Keratinocyte (primary cell): ENCODE data around the gene RAB3A. TPM values are rescaled to one million over a fixed set of nuclear protein-coding genes. Genes with fewer than 3 reads are reported as not detected.

Source experiments
- DNase-seq: peaks from one replicate; pipeline ENCODE4 v3.0.0-alpha.2; 2011; ENCODE audit warnings: low read depth, missing footprints, low spot score
- FAIRE-seq: peaks from 2 replicates; lab custom pipeline; 2011; peaks lifted over from hg19 to GRCh38; lab: Jason Lieb, UNC
- H2AFZ ChIP-seq: 2 replicates; pipeline ENCODE4 v1.6.0; 2012; ENCODE audit warnings: low read length, control low read depth, inconsistent platforms; ENCODE audit not compliant: control insufficient read depth
- H3K27ac ChIP-seq: 2 replicates; pipeline ENCODE4 v1.5.1; 2011; ENCODE audit warnings: low read length; ENCODE audit not compliant: control insufficient read depth, insufficient read depth
- H3K27me3 ChIP-seq: 3 replicates; pipeline ENCODE4 v1.6.0; 2011; ENCODE audit warnings: low read length; ENCODE audit not compliant: control insufficient read depth, insufficient read depth; ENCODE audit errors: extremely low read depth
- H3K36me3 ChIP-seq, 2 experiments: 2 replicates in 1 of 2; 3 replicates in 1 of 2; pipeline ENCODE4 v1.5.1; 2011; ENCODE audit warnings: low read length in 2 of 2, mild to moderate bottlenecking in 1 of 2; ENCODE audit not compliant: control insufficient read depth in 2 of 2, insufficient read depth in 2 of 2; ENCODE audit errors: extremely low read depth in 1 of 2
- H3K4me1 ChIP-seq: 3 replicates; pipeline ENCODE4 v1.5.1; 2011; ENCODE audit warnings: low read length; ENCODE audit not compliant: control insufficient read depth, insufficient read depth; ENCODE audit errors: extremely low read depth
- H3K4me2 ChIP-seq: 3 replicates; pipeline ENCODE4 v1.6.0; 2011; ENCODE audit warnings: low read depth, low read length; ENCODE audit not compliant: control insufficient read depth, insufficient read depth; ENCODE audit errors: extremely low read depth
- H3K4me3 ChIP-seq, 3 experiments: fragments of 200-600 bp in 1 of 3; sonication (generic) in 1 of 3; 2 replicates in 2 of 3; 3 replicates in 1 of 3; pipeline ENCODE4 v1.5.1; 2011 to 2016; ENCODE audit warnings: low read length in 3 of 3, mild to moderate bottlenecking in 3 of 3, control low read depth in 2 of 3, inconsistent platforms in 1 of 3, low read depth in 1 of 3, mixed read lengths in 1 of 3, mixed run types in 1 of 3, moderate library complexity in 1 of 3; ENCODE audit not compliant: control insufficient read depth in 2 of 3, insufficient read depth in 2 of 3; ENCODE audit errors: extremely low read depth in 1 of 3
- H3K79me2 ChIP-seq: 2 replicates; pipeline ENCODE4 v1.6.0; 2012; ENCODE audit warnings: low read length; ENCODE audit not compliant: control insufficient read depth, insufficient read depth
- H3K9ac ChIP-seq: 3 replicates; pipeline ENCODE4 v1.6.0; 2011; ENCODE audit warnings: low read length; ENCODE audit not compliant: control insufficient read depth, insufficient read depth; ENCODE audit errors: extremely low read depth
- H3K9me1 ChIP-seq: 3 replicates; pipeline ENCODE4 v1.6.0; 2011; ENCODE audit warnings: low read length; ENCODE audit not compliant: control insufficient read depth, insufficient read depth; ENCODE audit errors: extremely low read depth
- H3K9me3 ChIP-seq: 2 replicates; pipeline ENCODE4 v1.5.1; 2012; ENCODE audit warnings: low read depth, low read length; ENCODE audit not compliant: control insufficient read depth
- H4K20me1 ChIP-seq: 3 replicates; pipeline ENCODE4 v1.6.0; 2011; ENCODE audit warnings: low read length; ENCODE audit not compliant: control insufficient read depth, insufficient read depth; ENCODE audit errors: extremely low read depth
- EZH2 ChIP-seq: IDR thresholded peaks from one replicate; pipeline ENCODE4 v1.6.1; 2012; ENCODE audit warnings: inconsistent platforms, mild to moderate bottlenecking, low read length, moderate library complexity
- dilution Hi-C: fragments of 300-500 bp; cut with MboI; formaldehyde crosslinking; loops from one replicate; pipeline ENCODE4 v1.7.0; 2020; ENCODE audit warnings: low sequenced_read_pairs; ENCODE audit not compliant: extremely low pct_ligation_motif_present
- polyA plus RNA-seq, 5 experiments: library from polyadenylated mRNA; depleted of rRNA in 3 of 5; stranded (reverse) in 3 of 5; stranded (forward) in 1 of 5; unstranded in 1 of 5; fragments of >200 nt; gene quantifications; 1 replicate in 1 of 5; 2 replicates in 3 of 5; 3 replicates in 1 of 5; pipeline versions ENCODE4 v1.2.1 to v1.2.3, GENCODE V29; 2011 to 2012; ENCODE audit warnings: missing spikeins in 2 of 5, low read depth in 1 of 5, low replicate concordance in 1 of 5
- TF ChIP-seq, protein P1 (sequence below), 3 experiments: IDR thresholded peaks in 1 of 3; conservative IDR thresholded peaks in 1 of 3; optimal IDR thresholded peaks in 1 of 3; 2 replicates in 2 of 3; 3 replicates in 1 of 3; pipeline versions ENCODE3 to v1.5.1; 2011; ENCODE audit warnings: low read length in 3 of 3, mild to moderate bottlenecking in 3 of 3, moderate library complexity in 2 of 3, control low read depth in 1 of 3, inconsistent platforms in 1 of 3; ENCODE audit not compliant: insufficient read depth in 2 of 3; ENCODE audit errors: extremely low read depth in 1 of 3

Gene RAB3A
- polyA plus RNA-seq, 1 donor (not counting 4 experiments of a cell fraction or from before 2014, with no cell fraction given) = 0.56 TPM

DNA sequence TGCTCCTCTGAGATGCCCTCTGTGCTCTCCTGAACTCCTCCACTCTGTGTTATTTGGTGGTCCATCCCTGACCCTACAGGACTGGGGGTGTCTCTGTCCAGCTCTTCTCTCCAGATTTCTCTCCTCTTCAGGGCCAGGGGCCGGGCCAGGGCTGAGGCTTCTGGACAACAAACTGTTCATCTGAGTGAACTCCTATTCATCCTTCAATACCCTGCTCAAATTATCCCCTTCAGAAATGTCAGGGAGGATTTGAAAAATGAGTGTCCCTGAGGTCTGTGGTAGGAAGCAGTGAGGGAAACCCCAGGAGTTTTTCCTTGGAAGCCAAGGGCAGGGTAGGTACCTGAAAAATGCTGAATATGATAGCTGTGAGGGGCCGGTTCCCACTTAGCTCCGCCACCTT lies 14.8 kb upstream of the RAB3A start:
- Histone ChIP-seq H3K4me2 (no peak overlapping the region), H4K20me1 (no peaks in the 10 kb centered on the region), H3K36me3 (no peaks in the 10 kb centered on the region), H3K79me2 (no peaks in the 10 kb centered on the region), H3K9me3 (no peaks in the 10 kb centered on the region), H3K9me1 (no peaks in the 10 kb centered on the region), H3K27me3 (peaks cover 9% of the 10 kb centered on the region), H3K9ac (no peak overlapping the region), H3K4me1 (peaks cover 4% of the 10 kb centered on the region), H3K4me3 (no peak overlapping the region), H3K27ac (no peak overlapping the region), H2AFZ (no peak overlapping the region)
- no peak for DNase-seq
- dilution Hi-C loops = no loop called here
- TF ChIP-seq, protein P1, sequence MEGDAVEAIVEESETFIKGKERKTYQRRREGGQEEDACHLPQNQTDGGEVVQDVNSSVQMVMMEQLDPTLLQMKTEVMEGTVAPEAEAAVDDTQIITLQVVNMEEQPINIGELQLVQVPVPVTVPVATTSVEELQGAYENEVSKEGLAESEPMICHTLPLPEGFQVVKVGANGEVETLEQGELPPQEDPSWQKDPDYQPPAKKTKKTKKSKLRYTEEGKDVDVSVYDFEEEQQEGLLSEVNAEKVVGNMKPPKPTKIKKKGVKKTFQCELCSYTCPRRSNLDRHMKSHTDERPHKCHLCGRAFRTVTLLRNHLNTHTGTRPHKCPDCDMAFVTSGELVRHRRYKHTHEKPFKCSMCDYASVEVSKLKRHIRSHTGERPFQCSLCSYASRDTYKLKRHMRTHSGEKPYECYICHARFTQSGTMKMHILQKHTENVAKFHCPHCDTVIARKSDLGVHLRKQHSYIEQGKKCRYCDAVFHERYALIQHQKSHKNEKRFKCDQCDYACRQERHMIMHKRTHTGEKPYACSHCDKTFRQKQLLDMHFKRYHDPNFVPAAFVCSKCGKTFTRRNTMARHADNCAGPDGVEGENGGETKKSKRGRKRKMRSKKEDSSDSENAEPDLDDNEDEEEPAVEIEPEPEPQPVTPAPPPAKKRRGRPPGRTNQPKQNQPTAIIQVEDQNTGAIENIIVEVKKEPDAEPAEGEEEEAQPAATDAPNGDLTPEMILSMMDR (optimal IDR thresholded peaks at IDR 0.05 in 1 of 3, IDR thresholded peaks at IDR 0.05 in 1 of 3, conservative IDR thresholded peaks at IDR 0.05 in 1 of 3; ENCODE audit: extremely low read depth in 1 of 3, insufficient read depth in 2 of 3, low read length in 3 of 3) = no peak
- TF ChIP-seq EZH2 = no peak
- FAIRE-seq = no peak

DNA sequence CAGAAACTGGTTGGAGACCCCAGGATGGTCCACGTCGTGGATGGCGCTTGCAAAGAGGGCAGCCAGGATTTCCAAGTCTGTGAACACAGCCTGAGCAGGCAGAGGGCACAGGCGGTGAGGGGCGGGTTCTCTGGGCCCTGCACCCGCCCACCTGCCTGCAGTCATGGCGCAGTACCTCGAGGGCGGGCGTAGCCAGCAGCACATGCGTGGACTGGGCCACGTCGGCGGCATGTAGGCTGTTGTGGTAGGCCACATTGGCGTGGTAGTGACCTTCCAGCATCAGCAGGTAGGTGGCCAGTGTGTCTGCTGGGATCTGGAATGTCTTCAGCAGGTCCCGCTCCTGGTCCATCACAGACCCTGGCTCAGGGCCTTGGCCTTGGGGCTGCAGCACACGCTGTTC lies 14.3 kb upstream of the RAB3A start:
- FAIRE-seq = no peak
- no peaks in the 10 kb centered on the region for H3K36me3 ChIP-seq
- TF ChIP-seq, protein P1 (optimal IDR thresholded peaks at IDR 0.05 in 1 of 3, IDR thresholded peaks at IDR 0.05 in 1 of 3, conservative IDR thresholded peaks at IDR 0.05 in 1 of 3; ENCODE audit: extremely low read depth in 1 of 3, insufficient read depth in 2 of 3, low read length in 3 of 3) = no peak
- no peak for TF ChIP-seq EZH2

More for the DNA sequence above, 14.3 kb upstream of the RAB3A start:
- H3K9ac ChIP-seq = no peak overlapping the region
- H3K9me3 ChIP-seq = no peaks in the 10 kb centered on the region
- H3K79me2 ChIP-seq = no peaks in the 10 kb centered on the region
- no peak overlapping the region for H3K4me3 ChIP-seq
- H3K27me3 ChIP-seq = peaks cover 9% of the 10 kb centered on the region
- DNase-seq = no peak
- H3K27ac ChIP-seq = no peak overlapping the region
- no peak overlapping the region for H3K4me2 ChIP-seq
- H3K9me1 ChIP-seq = no peaks in the 10 kb centered on the region
- H2AFZ ChIP-seq = no peak overlapping the region
- H3K4me1 ChIP-seq = peaks cover 4% of the 10 kb centered on the region
- dilution Hi-C loops = no loop called here
- no peaks in the 10 kb centered on the region for H4K20me1 ChIP-seq
